ENCODE data around the gene CXCL9.
"Not testable (repeated sequence)": the region's sequence is repeated elsewhere in the genome, so short reads cannot be mapped to it uniquely, and the experiment has no call there.

The CXCL9 gene

GRCh38 chr4:76007089-76007862, at the start of gene CXCL9:
TSS of gene CXCL9 (minus strand) at chr4:76007509. CDS start at chr4:76007449, 60 bp downstream.
- no peak for DNase-seq

- no peak for DNase-seq
These were observed 48.1 kb upstream of the CXCL9 start for GRCh38 chr4:76055421-76055820.

GRCh38 chr4:76055016-76055415, 47.7 kb upstream of the CXCL9 start:
- no peak for DNase-seq

- peak; percentile 65 for DNase-seq
These were observed 46.4 kb upstream of the CXCL9 start for GRCh38 chr4:76053730-76054129.

- DNase-seq: not testable (repeated sequence)
These were observed 43.3 kb upstream of the CXCL9 start for GRCh38 chr4:76050560-76051050.

- DNase-seq: not testable (repeated sequence)
These were observed 42.6 kb upstream of the CXCL9 start for GRCh38 chr4:76049860-76050416.

GRCh38 chr4:76044686-76045085, 37.4 kb upstream of the CXCL9 start:
- DNase-seq: not testable (repeated sequence)

GRCh38 chr4:76043306-76043705, 36.0 kb upstream of the CXCL9 start:
- DNase-seq: not testable (repeated sequence)

- DNase-seq: not testable (repeated sequence)
These were observed 35.1 kb upstream of the CXCL9 start for GRCh38 chr4:76042241-76042998.

GRCh38 chr4:76036855-76037254, 29.5 kb upstream of the CXCL9 start:
- no peak for DNase-seq

- DNase-seq: no peak
These were observed 28.6 kb upstream of the CXCL9 start, which contains the start of gene CXCL11 for GRCh38 chr4:76035799-76036380. TSS of gene CXCL11 (minus strand) at chr4:76036070. CDS start at chr4:76035987, 83 bp downstream.

GRCh38 chr4:76035141-76035540, 27.8 kb upstream of the CXCL9 start:
- DNase-seq: no peak

GRCh38 chr4:76029300-76029699, 22.0 kb upstream of the CXCL9 start:
- DNase-seq: no peak

GRCh38 chr4:76028350-76028765, 21.0 kb upstream of the CXCL9 start:
- DNase-seq: no peak

- DNase-seq: no peak
These were observed 16.8 kb upstream of the CXCL9 start for GRCh38 chr4:76024065-76024464.

GRCh38 chr4:76023389-76023788, 16.1 kb upstream of the CXCL9 start, which contains the start of gene CXCL10:
TSS of gene CXCL10 (minus strand) at chr4:76023497. CDS start at chr4:76023431, 66 bp downstream.
- DNase-seq: no peak

GRCh38 chr4:76022677-76023076, 15.4 kb upstream of the CXCL9 start:
- DNase-seq: no peak

GRCh38 chr4:76022031-76022430, 14.7 kb upstream of the CXCL9 start:
- DNase-seq: no peak

- no peak for DNase-seq
These were observed 9.9 kb upstream of the CXCL9 start for GRCh38 chr4:76017056-76017686.

- DNase-seq: no peak
These were observed 9.1 kb upstream of the CXCL9 start for GRCh38 chr4:76016393-76016792.

GRCh38 chr4:76013540-76013939, 6.2 kb upstream of the CXCL9 start:
- no peak for DNase-seq

- DNase-seq: no peak
These were observed 5.1 kb upstream of the CXCL9 start for GRCh38 chr4:76012388-76012801.

Measured in NCI-H1048 (cell line).